NCI-H460 (cell line): Measurements from ENCODE around the gene CD27. TPM values are rescaled to one million over a fixed set of nuclear protein-coding genes. Genes with fewer than 3 reads are reported as not detected.

ENCODE experiments used
- DNase-seq: peaks from one replicate; pipeline ENCODE4 v3.0.0-alpha.2; 2016; ENCODE audit warnings: low read depth; ENCODE audit errors: extremely low read depth
- total RNA-seq: library from RNA; depleted of rRNA; stranded (reverse); fragments of >200 nt; shearing (Covaris generic); gene quantifications from 2 replicates; pipeline ENCODE4 v1.2.3, GENCODE V29; 2014

CD27 gene
- total RNA-seq, 1 experiment from 2014 or later, result not detected

DNA sequence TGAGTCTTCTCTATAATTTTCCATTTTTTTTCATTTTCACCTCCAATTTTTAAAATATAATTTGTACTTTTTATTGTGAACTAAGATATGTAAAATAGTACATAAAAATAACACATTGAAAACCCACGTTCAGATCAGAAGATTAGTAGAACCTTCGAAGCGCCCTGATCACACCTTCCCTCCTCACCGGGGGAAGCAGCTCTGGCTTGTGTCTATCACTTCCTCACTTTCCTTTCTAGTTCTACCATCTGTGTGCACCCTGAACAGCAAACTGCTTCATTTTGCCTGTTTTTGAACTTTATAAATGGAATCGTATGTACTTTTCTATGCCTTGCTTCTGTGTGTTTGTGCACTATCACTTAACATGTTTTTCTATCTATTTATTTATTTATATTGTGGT is 11.8 kb upstream of the CD27 start:
- no peak for DNase-seq

DNA sequence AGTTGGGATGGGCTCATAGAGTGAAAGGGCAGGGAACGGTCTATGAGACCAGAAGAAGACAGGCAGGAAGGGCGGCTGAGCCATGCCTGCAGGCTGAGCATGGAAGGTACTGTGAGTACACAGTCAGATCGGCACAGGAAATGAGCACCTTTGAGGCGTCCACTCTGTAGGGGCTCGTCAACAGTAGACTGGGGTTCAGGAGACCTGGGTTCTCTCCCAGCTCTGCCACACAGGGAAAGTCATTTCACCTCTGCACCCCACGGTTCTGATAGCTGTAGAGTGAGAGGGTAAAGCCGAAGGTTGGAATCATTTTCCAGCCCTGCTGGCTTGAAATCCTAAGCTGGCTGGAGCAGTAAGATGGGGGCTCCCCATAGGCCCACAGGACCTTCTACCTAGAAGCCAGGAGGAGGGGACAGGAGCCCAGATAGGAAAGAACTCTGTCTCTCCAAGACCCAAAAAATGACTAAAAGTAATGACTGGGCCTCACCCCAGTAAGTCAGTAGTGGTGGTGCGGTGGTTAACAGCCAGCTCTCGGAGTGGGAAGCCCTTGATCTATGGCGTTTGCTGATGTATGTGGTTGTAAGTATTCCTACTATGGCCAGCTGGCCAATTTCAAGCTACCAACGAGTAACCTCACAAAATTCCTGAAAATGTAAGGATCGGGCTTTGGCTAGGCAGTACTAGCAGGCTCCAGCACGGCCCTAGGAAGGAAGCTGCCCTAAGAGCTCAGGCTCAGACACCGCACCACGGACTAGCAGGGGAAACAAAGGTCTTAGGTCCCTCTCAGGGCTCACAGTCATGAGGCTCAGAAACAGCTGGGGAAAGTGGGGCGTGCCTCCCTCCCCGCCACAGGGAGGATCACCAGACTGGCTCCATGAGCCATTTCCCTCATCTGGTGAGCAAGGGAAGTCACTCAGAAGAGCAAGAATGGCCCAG is 10.3 kb upstream of the CD27 start:
- no peak for DNase-seq

DNA sequence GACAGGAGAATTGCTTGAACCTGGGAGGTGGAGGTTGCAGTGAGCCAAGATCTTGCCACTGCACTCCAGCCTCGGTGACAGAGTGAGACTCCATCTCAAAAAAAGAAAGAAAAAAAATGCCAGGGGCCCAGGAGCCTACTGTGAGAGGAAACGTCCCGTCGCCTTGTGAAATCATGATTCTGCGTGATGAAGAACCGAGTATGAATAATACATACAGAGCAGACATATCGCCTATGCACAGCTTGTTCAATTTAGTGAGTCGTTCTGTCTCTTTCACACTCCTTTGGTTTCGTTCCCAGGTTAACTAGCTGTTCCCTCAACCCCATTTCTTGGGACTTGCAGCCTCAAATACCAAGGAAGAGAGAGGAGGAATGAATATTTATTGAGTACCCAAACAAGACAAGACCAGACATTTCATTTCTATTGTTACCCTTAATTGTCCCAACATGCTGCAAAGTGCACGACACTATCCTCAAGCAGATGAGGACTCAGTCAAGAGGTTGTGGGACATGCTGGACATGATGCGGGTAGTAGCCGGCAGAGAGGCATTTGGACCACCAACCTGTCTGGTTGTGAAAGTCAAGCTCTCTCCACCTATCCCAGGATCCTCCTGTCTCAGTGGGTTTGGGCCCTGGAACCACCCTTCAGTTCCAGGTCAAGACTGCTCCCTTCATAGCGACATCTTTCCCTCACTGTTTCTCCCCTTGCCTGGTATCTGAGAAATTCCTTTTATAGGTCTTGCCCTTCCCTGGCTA is 8.6 kb upstream of the CD27 start:
- DNase-seq, result no peak

DNA sequence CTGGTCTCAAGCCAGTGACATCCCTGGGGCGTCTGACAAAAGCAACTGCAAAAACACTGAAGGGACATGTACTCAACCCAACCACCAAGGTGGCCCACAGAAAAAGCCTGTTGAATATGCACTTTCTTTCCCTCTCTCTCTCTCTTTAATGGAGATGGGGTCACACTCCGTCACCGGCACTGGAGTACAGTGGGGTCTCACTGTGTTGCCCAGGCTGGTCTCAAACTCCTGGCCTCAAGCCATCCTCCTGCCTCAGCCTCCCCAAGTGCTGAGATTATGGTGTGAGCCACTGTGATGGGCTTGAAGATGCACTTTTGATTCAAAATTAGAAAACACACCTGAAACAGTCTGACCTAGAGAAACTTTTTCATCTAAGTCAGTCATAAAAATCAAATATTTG is 7.2 kb upstream of the CD27 start:
- no peak for DNase-seq

DNA sequence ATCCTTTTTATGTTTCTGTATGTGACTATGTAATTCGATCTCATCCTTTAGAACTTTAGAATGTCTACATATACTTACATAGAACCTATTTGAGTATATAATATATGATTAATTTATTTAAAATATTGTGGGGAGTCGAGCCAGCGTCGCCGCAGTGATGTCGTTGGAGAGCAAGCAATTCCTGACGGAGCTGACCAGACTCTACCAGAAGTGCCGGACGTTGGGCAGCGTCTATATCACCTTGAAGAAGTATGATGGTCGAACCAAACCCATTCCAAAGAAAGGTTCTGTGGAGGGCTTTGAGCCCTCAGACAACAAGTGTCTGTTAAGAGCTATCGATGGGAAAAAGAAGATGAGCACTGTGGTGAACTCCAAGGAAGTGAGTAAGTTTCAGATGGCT is 6.4 kb upstream of the CD27 start:
- no peak for DNase-seq

DNA sequence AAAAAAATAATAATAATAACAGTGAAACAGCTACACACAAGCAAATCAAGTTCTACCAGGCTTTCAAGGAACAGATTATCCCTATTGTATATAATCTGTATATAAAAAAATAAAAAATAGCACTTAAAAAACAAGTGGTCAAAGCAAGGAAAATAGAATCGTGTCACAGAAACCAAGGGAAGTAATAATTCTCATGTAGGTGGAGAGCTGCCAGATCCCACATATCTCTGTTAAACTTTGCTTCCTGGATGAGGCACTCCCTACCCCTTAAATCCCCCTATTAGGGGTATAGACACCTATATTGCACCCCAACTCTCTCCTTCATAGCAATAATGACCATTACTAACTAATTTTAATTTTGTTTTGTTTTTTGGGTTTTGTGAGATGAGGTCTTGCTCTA is 4.4 kb upstream of the CD27 start:
- no peak for DNase-seq

DNA sequence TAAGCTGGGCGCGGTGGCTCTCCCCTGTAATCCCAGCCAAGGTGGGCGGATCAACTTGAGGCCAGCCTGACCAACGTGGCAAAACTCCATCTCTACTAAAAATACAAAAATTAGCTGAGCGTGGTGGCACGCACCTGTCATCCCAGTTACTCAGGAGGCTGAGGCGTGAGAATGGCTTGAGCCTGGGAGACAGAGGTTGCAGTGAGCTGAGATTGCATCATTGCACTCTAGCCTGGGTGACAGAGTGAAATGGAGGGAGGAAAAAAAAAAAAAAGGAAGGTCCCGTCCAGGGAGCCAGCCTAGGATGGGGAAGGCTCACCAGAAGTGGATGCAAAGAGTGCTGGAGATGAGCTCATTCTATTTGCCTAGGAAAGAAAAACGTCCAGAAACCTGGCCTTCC is 1.9 kb upstream of the CD27 start:
- no peak for DNase-seq

DNA sequence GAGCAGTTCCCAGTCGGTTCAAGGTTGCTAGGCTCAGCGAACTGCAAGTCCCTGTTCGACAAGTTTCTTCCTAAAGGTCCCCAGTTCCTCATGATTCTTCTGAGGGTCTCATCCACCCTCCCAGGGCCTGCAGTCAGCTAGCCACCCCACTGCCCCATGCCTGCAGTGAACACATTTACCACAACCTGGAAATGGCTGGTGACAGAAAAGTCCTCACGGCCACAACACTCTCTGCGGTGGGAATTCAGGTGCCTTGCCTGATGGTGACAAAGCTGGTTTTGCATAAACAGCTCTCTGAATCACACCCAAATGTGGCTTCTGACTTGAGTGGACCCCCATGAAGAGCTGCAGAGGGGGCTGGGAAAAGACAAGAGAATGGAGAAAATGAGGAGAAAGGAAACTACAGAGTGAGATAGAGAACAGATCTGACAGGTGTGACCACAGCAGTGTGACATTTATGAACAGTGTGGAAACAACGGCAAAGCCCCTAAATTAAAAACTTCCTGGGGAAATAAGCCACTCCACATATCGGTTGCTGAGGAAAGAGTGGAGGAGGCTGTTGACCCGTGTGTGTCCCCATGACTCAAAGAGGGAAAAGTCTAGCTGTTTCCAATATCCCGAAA is 1.3 kb upstream of the CD27 start:
- DNase-seq, result no peak

DNA sequence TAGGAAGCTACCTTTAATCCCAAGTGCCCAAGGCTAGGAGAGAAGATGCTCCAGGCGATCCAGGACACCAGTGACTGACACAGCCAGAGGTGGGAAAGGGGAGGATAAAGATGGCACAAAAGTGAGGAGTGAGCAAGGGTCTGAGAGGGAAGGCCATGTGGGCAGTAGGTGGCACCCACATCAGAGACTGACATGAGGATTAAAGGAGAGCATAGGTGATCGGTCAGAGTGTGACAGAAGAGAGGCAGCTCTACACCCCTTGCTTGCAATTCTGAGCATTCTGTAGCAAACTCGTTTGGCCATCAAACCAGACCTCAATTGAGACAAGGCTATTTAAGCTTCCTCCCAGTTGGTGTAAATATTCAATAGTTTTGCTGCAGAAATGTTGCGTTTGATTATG is 724 bp upstream of the CD27 start:
- DNase-seq, result no peak

DNA sequence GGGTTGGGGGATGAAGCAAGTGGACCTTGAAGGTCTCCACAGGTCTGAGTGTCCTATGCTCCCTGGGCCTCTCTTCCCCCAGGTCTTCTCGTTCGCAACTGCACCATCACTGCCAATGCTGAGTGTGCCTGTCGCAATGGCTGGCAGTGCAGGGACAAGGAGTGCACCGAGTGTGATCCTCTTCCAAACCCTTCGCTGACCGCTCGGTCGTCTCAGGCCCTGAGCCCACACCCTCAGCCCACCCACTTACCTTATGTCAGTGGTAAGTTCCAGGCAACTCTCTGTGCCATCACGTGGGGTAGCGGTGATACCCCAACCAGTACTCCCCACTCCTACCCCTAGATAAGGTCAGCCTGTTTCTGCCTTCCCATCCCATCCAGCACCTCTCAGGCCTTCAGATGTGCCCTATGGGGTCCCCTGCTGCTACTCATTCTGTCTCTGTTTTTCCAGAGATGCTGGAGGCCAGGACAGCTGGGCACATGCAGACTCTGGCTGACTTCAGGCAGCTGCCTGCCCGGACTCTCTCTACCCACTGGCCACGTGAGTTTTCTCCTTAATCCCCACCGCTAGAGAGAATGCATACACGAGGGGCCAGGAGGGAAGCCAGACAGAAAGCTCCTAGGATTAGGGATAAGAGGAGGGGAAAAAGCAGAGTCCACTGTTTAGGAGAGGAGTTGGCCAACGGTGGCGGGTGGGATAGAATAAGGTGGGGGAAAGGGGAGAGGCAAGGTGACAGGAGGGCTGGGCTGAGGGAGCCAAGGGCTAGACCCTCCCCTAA is 5.5 kb downstream of the CD27 start:
- DNase-seq, result no peak

DNA sequence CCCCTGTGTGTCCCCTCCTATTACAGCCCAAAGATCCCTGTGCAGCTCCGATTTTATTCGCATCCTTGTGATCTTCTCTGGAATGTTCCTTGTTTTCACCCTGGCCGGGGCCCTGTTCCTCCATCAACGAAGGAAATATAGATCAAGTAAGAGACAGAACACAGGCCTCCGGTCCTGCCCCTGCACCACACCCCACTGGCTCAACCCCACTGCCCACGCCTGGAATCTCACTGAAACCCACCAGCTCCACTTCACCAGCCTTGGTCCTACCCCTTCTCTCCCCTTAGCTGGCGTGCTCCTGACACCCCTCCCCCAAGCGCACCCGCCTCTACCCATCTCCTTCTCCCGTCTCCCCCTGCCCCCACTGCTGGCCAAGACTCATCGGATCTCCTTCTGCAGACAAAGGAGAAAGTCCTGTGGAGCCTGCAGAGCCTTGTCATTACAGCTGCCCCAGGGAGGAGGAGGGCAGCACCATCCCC is 6.2 kb downstream of the CD27 start:
- DNase-seq, result no peak

DNA sequence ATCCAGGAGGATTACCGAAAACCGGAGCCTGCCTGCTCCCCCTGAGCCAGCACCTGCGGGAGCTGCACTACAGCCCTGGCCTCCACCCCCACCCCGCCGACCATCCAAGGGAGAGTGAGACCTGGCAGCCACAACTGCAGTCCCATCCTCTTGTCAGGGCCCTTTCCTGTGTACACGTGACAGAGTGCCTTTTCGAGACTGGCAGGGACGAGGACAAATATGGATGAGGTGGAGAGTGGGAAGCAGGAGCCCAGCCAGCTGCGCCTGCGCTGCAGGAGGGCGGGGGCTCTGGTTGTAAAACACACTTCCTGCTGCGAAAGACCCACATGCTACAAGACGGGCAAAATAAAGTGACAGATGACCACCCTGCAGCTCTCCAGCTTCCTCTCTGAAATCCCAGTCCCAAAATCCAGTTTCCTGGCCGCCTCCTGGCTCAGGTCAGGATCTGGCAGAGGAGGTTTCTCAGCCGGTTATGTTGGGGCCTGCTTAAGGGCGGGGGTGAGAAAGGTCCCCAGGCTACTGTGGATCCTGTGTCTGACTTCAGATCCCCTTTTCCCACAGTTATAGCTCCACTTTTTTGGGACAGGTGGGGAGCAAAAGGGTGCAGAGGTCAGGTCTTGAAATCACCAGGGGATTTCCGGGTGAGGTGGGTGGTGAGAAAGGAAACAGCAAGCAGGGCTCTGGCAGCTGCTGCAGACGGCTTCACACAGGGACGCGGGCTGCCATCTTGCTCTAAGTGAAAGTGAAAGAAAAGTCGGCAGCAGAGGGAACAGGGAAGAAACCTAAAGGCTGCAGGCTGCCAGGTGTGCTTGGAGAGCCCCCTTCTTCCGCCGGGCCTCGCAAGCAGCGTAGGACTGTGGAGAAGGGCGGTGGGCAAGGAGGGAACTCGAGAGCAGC is 6.8 kb downstream of the CD27 start, which contains the start of gene TAPBPL:
TSS of gene TAPBPL (plus strand) at position 695 of the 897 bp plus-strand sequence. CDS start 207 bp downstream, outside the sequence.
- DNase-seq, result peak; percentile 51

DNA sequence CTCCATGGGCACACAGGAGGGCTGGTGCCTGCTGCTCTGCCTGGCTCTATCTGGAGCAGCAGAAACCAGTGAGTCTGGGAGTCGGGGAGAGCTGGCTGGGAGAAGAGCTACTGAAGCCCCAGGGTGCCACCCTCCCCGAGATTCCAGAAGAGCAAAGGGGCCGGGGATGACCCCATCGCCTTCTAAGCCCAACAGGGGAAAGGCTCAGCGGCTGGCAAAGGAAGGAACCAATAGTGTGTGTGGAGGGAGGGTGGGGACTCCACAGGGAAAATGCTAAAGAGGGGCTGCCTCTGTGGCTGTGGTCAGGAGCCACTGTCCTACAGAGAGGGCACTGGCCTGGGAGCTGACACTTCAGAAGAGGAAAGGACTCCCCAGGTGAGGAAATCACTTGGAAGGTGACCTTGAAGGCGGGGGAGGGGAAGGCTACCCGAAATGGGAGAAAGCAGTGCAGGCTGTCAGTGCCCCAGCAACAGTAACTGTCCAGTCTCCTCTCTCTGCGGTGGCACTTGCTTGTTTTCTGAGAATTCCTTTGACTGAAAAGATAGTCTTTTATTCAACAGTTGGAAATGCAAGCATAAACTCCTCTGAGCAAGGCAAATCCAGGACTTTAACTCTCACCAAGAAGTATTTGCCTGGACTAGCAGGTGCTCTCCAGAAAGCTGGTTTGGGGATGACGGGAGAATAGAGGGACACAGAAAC is 7.6 kb downstream of the CD27 start:
- DNase-seq, result no peak

DNA sequence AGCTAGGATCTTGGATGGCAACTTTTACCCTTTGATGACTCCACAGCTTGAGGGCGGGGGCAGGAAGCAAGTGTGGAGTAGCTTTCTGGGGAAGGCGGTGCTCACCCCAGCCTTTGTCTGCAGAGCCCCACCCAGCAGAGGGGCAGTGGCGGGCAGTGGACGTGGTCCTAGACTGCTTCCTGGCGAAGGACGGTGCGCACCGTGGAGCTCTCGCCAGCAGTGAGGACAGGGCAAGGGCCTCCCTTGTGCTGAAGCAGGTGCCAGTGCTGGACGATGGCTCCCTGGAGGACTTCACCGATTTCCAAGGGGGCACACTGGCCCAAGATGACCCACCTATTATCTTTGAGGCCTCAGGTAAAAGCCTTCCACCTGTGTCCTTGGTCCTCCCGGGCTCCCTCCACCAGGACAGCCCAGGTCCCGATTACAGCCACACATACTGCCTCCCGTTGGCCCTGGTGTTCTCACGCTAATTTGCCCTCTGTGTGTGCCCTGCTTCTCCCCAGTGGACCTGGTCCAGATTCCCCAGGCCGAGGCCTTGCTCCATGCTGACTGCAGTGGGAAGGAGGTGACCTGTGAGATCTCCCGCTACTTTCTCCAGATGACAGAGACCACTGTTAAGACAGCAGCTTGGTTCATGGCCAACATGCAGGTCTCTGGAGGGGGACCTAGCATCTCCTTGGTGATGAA is 8.3 kb downstream of the CD27 start:
- DNase-seq, result no peak

DNA sequence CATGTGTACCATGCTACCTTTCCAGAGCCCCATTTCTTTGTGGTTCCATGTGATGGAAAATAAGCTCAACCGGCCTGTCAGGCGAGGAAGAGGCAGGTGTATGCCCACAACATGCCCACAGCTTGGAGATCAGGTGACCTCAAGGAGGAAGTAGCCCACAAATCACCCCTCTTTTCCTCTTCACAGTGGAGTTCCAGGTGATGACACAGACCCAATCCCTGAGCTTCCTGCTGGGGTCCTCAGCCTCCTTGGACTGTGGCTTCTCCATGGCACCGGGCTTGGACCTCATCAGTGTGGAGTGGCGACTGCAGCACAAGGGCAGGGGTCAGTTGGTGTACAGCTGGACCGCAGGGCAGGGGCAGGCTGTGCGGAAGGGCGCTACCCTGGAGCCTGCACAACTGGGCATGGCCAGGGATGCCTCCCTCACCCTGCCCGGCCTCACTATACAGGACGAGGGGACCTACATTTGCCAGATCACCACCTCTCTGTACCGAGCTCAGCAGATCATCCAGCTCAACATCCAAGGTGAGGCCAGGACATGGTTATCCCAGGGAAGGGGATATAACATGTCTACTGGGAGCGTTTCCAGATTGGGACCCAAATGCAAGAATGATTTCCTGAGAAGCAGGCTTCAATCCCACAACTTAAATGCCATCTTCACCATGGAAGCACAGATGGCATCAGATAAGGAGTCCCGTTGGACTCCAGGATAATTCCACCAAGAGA is 12.6 kb downstream of the CD27 start:
- no peak for DNase-seq

DNA sequence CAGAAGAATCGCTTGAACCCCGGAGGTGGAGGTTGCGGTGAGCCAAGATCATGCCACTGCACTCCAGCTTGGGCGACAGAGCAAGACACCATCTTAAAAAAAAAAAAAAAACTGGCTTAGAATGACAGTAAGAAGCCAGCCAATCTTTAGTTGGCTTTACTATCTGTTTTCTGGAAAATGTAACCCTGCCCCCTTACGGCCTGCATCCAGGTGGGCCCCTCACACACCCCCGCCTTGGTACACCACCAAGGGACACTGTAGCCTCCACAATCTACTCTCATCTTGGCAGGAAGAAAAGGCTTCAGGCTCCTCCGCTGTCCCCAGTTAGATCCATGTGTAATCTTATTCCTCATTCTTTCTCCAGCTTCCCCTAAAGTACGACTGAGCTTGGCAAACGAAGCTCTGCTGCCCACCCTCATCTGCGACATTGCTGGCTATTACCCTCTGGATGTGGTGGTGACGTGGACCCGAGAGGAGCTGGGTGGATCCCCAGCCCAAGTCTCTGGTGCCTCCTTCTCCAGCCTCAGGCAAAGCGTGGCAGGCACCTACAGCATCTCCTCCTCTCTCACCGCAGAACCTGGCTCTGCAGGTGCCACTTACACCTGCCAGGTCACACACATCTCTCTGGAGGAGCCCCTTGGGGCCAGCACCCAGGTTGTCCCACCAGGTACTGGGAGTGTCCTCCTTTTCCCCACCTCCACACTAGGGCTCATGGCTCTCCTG is 13.7 kb downstream of the CD27 start:
- DNase-seq, result no peak

DNA sequence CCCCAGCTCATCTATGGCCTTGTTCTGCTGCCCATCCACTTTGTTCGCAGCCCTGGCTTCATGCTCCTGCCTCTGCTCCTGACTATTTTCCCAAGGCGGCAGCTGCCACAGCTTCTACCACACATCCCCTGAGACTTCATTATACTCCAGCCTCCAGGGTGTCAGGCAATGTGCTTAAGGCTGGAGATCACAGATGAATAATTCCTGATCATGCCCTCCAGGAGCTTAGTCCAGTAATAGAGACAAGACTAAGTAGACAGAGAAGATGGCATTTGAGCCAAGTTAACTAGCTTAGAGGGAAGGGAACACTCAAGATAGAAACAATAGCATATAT is 14.2 kb downstream of the CD27 start:
- no peak for DNase-seq
